MCF 10A (cell line): ENCODE data around the gene C9orf50. TPM values are rescaled to one million over a fixed set of nuclear protein-coding genes. Genes with fewer than 3 reads are reported as not detected.

Experiments
- BruUV-seq: library from RNA; stranded (reverse); fragments of 400-500 nt; replicated peaks from 2 replicates; lab custom pipeline; 2021; lab: Mats Ljungman, UMichigan
- CTCF ChIA-PET: fragments of 300-600 bp; sonication (Branson Sonifier 250); formaldehyde crosslinking; extraction: SDS; loops from one replicate; lab custom pipeline; 2021; ENCODE audit warnings: antibody characterized with exemption, inconsistent platforms; lab: Yijun Ruan, JAX
- POLR2A ChIA-PET: fragments of 300-600, 350-650 bp; sonication (Branson Sonifier 250); formaldehyde crosslinking; extraction: SDS; loops from one replicate; lab custom pipeline; 2020; ENCODE audit warnings: antibody characterized with exemption, inconsistent platforms; lab: Yijun Ruan, JAX
- DNase-seq: peaks from one replicate; pipeline ENCODE4 v3.0.0-alpha.2; 2018; ENCODE audit not compliant: unreplicated experiment
- H3K27ac Mint-ChIP-seq: one replicate; pipeline ENCODE4 v1.8.0; 2022; ENCODE audit warnings: mild to moderate bottlenecking, low read depth, mixed read lengths; ENCODE audit not compliant: unreplicated experiment
- H3K27me3 Mint-ChIP-seq: one replicate; pipeline ENCODE4 v1.8.0; 2022; ENCODE audit warnings: mixed read lengths; ENCODE audit not compliant: insufficient read depth, unreplicated experiment
- H3K36me3 Mint-ChIP-seq: one replicate; pipeline ENCODE4 v1.8.0; 2022; ENCODE audit warnings: mild to moderate bottlenecking, moderate library complexity, mixed read lengths; ENCODE audit not compliant: insufficient read depth, unreplicated experiment
- H3K4me1 Mint-ChIP-seq: one replicate; pipeline ENCODE4 v1.8.0; 2022; ENCODE audit warnings: mixed read lengths; ENCODE audit not compliant: insufficient read depth, unreplicated experiment
- H3K4me3 Mint-ChIP-seq: one replicate; pipeline ENCODE4 v1.8.0; 2022; ENCODE audit warnings: mild to moderate bottlenecking, moderate library complexity, mixed read lengths; ENCODE audit not compliant: unreplicated experiment
- H3K9me3 Mint-ChIP-seq: one replicate; pipeline ENCODE4 v1.8.0; 2022; ENCODE audit warnings: mixed read lengths; ENCODE audit not compliant: unreplicated experiment
- intact Hi-C: fragments of 100-400 bp; cut with micrococcal nuclease; formaldehyde crosslinking; loops from 2 replicates; pipeline ENCODE4 v1.14.1; 2022
- total RNA-seq: library from RNA; stranded (reverse); gene quantifications from 2 replicates; pipeline ENCODE4 v1.2.3, GENCODE V29; 2022
- TF ChIP-seq, protein P1 (sequence below): fragments of 200-600 bp; IDR thresholded peaks from one replicate; pipeline ENCODE4 v1.8.0; 2022; ENCODE audit warnings: antibody characterized with exemption, mild to moderate bottlenecking; ENCODE audit not compliant: unreplicated experiment

The C9orf50 gene
- total RNA-seq, 1 experiment from 2014 or later: not detected

DNA sequence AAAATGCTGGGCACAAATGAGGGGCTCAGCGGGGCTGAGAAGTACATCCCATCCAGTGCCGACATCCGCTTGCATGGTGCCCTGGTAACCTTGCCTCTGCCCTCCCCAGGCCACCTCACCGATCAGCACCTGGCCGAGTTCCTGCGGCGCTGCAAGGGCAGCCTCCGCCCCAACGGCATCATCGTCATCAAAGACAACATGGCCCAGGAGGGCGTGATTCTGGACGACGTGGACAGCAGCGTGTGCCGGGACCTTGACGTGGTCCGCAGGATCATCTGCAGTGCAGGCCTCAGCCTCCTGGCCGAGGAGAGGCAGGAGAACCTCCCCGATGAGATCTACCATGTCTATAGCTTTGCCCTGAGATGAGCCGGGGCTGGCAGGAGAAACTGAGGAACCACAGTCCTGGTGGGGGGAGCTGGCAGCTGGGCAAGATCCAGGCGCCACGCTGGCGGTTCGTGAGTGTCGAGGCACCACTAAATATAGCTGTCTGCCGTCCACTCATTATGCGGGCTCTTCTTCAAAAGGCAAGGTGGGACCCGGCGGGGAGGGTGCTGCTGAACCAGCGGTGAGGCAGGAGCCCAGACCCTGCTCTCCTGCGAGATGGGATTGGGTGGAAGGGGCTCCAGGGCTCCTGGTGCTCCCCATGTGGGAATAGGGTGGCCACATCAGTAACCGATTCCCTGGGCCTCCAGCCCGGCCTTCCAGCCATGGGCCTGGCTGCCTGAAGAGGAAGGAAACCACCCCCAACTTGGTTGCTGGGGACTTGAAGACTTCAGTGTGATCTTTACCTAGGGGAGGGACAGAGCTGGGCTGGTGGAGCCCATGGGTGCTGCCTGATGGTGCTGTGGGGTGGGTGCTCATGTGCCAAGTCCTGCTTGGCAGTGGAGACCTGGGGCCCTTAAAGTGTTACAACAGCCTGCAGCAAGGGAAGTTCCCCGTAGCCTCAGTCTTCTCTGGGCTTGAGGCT is 14.5 kb upstream of the C9orf50 start:
- ChIA-PET CTCF (interaction anchor here (0.7 to 1.6 kb wide), 3 partner anchors 11 to 510 kb away, joined by 3 to 7 read pairs (median 3); no protein-coding TSS in a partner anchor), POLR2A (interaction anchor here (1.5 kb wide), 1 partner anchor 9 kb away, joined by 4 read pairs; the partner anchor contains the start of gene NTMT1)
- no peaks in the 10 kb centered on the region for H3K9me3 Mint-ChIP-seq
- H3K36me3 Mint-ChIP-seq: peaks cover 49% of the 10 kb centered on the region
- no peak overlapping the region for H3K27ac Mint-ChIP-seq
- no peak for DNase-seq
- H3K4me1 Mint-ChIP-seq: peaks cover 16% of the 10 kb centered on the region
- intact Hi-C loops: no loop called here
- H3K4me3 Mint-ChIP-seq: no peak overlapping the region
- no peaks in the 10 kb centered on the region for H3K27me3 Mint-ChIP-seq
- BruUV-seq: no TSS peak
- TF ChIP-seq, protein P1, sequence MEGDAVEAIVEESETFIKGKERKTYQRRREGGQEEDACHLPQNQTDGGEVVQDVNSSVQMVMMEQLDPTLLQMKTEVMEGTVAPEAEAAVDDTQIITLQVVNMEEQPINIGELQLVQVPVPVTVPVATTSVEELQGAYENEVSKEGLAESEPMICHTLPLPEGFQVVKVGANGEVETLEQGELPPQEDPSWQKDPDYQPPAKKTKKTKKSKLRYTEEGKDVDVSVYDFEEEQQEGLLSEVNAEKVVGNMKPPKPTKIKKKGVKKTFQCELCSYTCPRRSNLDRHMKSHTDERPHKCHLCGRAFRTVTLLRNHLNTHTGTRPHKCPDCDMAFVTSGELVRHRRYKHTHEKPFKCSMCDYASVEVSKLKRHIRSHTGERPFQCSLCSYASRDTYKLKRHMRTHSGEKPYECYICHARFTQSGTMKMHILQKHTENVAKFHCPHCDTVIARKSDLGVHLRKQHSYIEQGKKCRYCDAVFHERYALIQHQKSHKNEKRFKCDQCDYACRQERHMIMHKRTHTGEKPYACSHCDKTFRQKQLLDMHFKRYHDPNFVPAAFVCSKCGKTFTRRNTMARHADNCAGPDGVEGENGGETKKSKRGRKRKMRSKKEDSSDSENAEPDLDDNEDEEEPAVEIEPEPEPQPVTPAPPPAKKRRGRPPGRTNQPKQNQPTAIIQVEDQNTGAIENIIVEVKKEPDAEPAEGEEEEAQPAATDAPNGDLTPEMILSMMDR: no peak

DNA sequence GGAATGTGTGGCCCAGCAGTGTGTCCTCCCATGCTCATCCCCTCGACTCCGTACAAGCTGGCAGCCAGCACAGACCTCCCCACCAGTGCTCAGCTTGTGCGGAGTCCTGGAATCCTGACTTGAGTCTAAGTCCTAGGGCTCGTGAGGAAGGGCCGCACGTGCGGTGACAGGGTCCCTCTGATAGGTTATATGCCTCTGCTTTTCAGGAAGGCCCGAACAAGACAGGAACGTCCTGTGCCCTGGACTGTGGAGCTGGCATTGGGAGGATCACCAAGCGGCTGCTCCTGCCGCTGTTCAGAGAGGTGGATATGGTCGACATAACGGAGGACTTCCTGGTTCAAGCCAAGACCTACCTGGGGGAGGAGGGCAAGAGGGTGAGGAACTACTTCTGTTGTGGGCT is 12.9 kb upstream of the C9orf50 start:
- CTCF ChIA-PET: interaction anchor here (1.4 kb wide), 1 partner anchor 9 kb away, joined by 3 read pairs; no protein-coding TSS in a partner anchor

DNA sequence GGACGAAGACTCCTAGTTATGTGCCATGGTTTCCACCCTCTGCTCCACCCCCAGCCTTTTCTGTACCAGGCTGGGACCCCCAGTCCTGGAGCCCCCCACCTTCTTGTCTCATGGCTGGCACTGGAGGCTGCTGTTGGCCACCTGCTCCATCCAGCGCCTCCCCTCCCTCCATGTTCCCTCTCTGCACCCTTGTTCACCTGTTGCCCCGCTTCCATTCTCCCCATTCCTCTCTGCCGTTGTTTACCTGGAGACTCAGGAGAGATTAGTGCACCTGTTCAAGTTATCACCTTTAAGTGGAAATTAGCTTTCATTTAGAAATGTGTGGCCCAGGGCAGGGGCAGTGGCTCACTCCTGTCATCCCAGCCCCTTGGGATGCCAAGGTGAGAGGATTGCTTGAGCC is 12.3 kb upstream of the C9orf50 start:
- H3K4me3 Mint-ChIP-seq: no peak overlapping the region
- H3K36me3 Mint-ChIP-seq: peaks cover 47% of the 10 kb centered on the region
- ChIA-PET POLR2A (interaction anchor here (0.6 kb wide), 1 partner anchor 499 kb away, joined by 3 read pairs; no protein-coding TSS in a partner anchor), CTCF (interaction anchor here (1.0 to 1.4 kb wide), 2 partner anchors 9 to 145 kb away, joined by 3 read pairs; no protein-coding TSS in a partner anchor)
- H3K9me3 Mint-ChIP-seq: no peaks in the 10 kb centered on the region
- no TSS peak for BruUV-seq
- H3K27ac Mint-ChIP-seq: no peak overlapping the region
- intact Hi-C loops: no loop called here
- TF ChIP-seq, protein P1: no peak
- H3K27me3 Mint-ChIP-seq: no peaks in the 10 kb centered on the region
- no peak for DNase-seq
- peaks cover 19% of the 10 kb centered on the region for H3K4me1 Mint-ChIP-seq

More for the DNA sequence above, 12.9 kb upstream of the C9orf50 start:
- POLR2A ChIA-PET: no interaction called here
- Mint-ChIP-seq H3K27ac (no peak overlapping the region), H3K27me3 (no peaks in the 10 kb centered on the region), H3K4me1 (peaks cover 19% of the 10 kb centered on the region), H3K9me3 (no peaks in the 10 kb centered on the region), H3K36me3 (peaks cover 49% of the 10 kb centered on the region), H3K4me3 (no peak overlapping the region)
- no peak for DNase-seq
- TF ChIP-seq, protein P1: no peak
- no TSS peak for BruUV-seq
- intact Hi-C loops: no loop called here

DNA sequence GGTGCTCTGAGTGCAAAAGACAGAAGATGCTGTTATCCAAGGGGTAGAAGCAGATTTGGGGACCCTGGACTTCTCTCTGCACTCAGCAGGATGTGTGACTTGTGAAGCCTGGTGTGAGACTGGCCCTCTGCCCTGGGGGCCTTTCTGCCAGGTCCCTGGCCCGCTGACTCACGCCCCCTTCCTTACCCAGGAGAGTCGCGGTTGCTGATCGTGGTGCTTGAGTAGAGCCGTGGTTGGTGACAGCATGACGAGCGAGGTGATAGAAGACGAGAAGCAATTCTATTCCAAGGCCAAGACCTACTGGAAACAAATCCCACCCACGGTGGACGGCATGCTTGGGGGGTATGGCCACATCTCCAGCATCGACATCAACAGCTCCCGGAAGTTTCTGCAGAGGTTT is 11.6 kb upstream of the C9orf50 start:
- intact Hi-C loops: no loop called here
- Mint-ChIP-seq H3K27me3 (no peaks in the 10 kb centered on the region), H3K9me3 (no peaks in the 10 kb centered on the region), H3K4me3 (no peak overlapping the region), H3K36me3 (peaks cover 43% of the 10 kb centered on the region), H3K27ac (no peak overlapping the region), H3K4me1 (peaks cover 23% of the 10 kb centered on the region)
- no TSS peak for BruUV-seq
- ChIA-PET POLR2A (interaction anchor here (7.2 kb wide), 1 partner anchor 7 kb away, joined by 55 read pairs; the partner anchor contains the start of gene ASB6), CTCF (interaction anchor here (0.5 to 5.0 kb wide), 5 partner anchors 8 to 460 kb away, joined by 3 to 23 read pairs (median 3); no protein-coding TSS in a partner anchor)
- TF ChIP-seq, protein P1: no peak
- DNase-seq: no peak
